WERI-Rb-1 (cell line): ENCODE results near the gene SCARF1.

Experiments used
- DNase-seq: peaks from one replicate; pipeline ENCODE4 v3.0.0-alpha.2; 2020
- H3K27ac ChIP-seq: fragments of 250-450 bp; sonication (Bioruptor Pico); 2 replicates; pipeline ENCODE4 v1.5.1; 2020; ENCODE audit warnings: mild to moderate bottlenecking, moderate library complexity
- H3K27me3 ChIP-seq: fragments of 250-450 bp; sonication (Bioruptor Pico); 2 replicates; pipeline ENCODE4 v1.5.1; 2021; ENCODE audit warnings: mild to moderate bottlenecking, low read depth, moderate library complexity; ENCODE audit not compliant: insufficient read depth, severe bottlenecking
- H3K36me3 ChIP-seq: fragments of 250-450 bp; sonication (Bioruptor Pico); 2 replicates; pipeline ENCODE4 v1.5.1; 2020; ENCODE audit warnings: mild to moderate bottlenecking, moderate library complexity
- H3K4me3 ChIP-seq: 2 replicates; pipeline ENCODE4 v1.5.1; 2011; ENCODE audit warnings: low read depth, mild to moderate bottlenecking, control low read depth, low read length
- H3K9me3 ChIP-seq: fragments of 250-450 bp; sonication (Bioruptor Pico); 2 replicates; pipeline ENCODE4 v1.5.1; 2021; ENCODE audit warnings: mild to moderate bottlenecking, moderate library complexity; ENCODE audit not compliant: severe bottlenecking
- CTCF ChIP-seq: IDR thresholded peaks from 2 replicates; pipeline ENCODE4 v1.5.1; 2011; ENCODE audit warnings: low read depth, mild to moderate bottlenecking, control low read depth, inconsistent platforms, low read length

Gene SCARF1

GRCh38 chr17:1638624-1639300 lies 6.8 kb downstream of the SCARF1 start:
- Histone ChIP-seq H3K27me3 (no peaks in the 10 kb centered on the region), H3K36me3 (0 out of 2 replicates have a peak, but pooled peaks cover 2% of the 10 kb centered on the region), H3K9me3 (no peaks in the 10 kb centered on the region), H3K4me3 (no peak overlapping the region), H3K27ac (no peak overlapping the region)
- TF ChIP-seq CTCF = no peak
- DNase-seq = no peak

GRCh38 chr17:1638171-1638590 lies 7.4 kb downstream of the SCARF1 start:
- Histone ChIP-seq H3K9me3 (no peaks in the 10 kb centered on the region), H3K36me3 (0 out of 2 replicates have a peak, but pooled peaks cover 2% of the 10 kb centered on the region), H3K27ac (no peak overlapping the region), H3K4me3 (no peak overlapping the region), H3K27me3 (no peaks in the 10 kb centered on the region)
- TF ChIP-seq CTCF = no peak
- no peak for DNase-seq

- TF ChIP-seq CTCF = no peak
- H3K9me3 ChIP-seq = no peaks in the 10 kb centered on the region
- no peak for DNase-seq
- H3K27me3 ChIP-seq = no peaks in the 10 kb centered on the region
- no peak overlapping the region for H3K4me3 ChIP-seq
- H3K36me3 ChIP-seq = no peaks in the 10 kb centered on the region
- H3K27ac ChIP-seq = no peak overlapping the region
These were observed 8.7 kb downstream of the SCARF1 start for GRCh38 chr17:1636732-1637285.

- Histone ChIP-seq H3K36me3 (no peaks in the 10 kb centered on the region), H3K27me3 (no peaks in the 10 kb centered on the region), H3K27ac (no peak overlapping the region), H3K4me3 (no peak overlapping the region), H3K9me3 (no peaks in the 10 kb centered on the region)
- DNase-seq = no peak
- no peak for TF ChIP-seq CTCF
These were observed 9.7 kb downstream of the SCARF1 start for GRCh38 chr17:1635675-1636465.

- Histone ChIP-seq H3K36me3 (no peaks in the 10 kb centered on the region), H3K4me3 (no peak overlapping the region), H3K9me3 (no peaks in the 10 kb centered on the region), H3K27ac (no peak overlapping the region), H3K27me3 (no peaks in the 10 kb centered on the region)
- no peak for DNase-seq
- no peak for TF ChIP-seq CTCF
These were observed 10.5 kb downstream of the SCARF1 start for GRCh38 chr17:1634841-1635650.
